GOT3 (cell line): ENCODE results near the gene NHLH1.

Experiments used
- DNase-seq: peaks from one replicate; lab custom pipeline; 2025; ENCODE audit warnings: mixed read lengths; lab: John Stamatoyannopoulos, UW

NHLH1 gene

GRCh38 chr1:160366731-160367515 lies at the start of gene NHLH1:
Gene NHLH1, plus strand, starts transcription at chr1:160367071. Its CDS starts 3,661 bp downstream, at chr1:160370732.
- no peak for DNase-seq

DNA sequence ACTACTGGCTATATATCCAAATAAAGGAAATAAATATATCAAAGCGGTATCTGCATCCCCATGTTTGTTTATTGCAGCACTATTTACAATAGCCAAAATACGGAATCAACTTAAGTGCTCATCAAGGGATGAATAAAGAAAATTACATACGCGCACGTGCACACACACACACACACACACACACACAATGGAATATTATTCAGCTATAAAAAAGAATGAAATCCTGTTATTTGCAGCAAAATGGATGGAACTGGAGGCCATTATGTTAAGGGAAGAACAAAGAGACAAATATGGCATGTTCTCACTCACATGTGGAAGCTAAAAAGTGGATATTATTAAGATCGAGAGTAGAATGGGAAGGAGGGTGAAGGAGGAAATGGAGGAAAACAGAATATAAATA lies 44.0 kb upstream of the NHLH1 start:
- no peak for DNase-seq

GRCh38 chr1:160325252-160325651 lies 41.6 kb upstream of the NHLH1 start:
- DNase-seq, result no peak

DNA sequence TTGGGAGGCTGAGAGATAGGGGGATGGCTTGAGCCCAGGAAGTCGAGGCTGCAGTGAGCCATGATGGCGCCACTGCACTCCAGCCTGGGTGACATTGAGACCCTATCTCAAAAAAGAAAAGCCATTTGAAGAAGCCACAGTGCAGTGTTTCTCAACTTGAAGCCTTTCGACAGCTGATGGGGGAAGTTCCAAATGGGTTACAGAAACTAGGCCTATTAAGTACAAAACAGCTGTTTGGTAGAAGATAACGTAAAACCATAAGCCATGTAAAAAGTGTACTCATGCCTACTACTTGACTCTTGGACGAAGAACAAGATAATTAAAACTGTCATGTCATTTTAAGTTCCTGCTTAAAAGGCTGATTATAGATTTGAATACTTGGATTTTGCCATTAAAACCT lies 40.5 kb upstream of the NHLH1 start:
- DNase-seq, result no peak

GRCh38 chr1:160328184-160328583 lies 38.7 kb upstream of the NHLH1 start:
- DNase-seq, result no peak

GRCh38 chr1:160330119-160330518 lies 36.8 kb upstream of the NHLH1 start:
- no peak for DNase-seq

GRCh38 chr1:160332516-160332915 lies 34.4 kb upstream of the NHLH1 start:
- DNase-seq, result no peak

- DNase-seq, result no peak
These were observed 28.3 kb upstream of the NHLH1 start for GRCh38 chr1:160338580-160338979.

DNA sequence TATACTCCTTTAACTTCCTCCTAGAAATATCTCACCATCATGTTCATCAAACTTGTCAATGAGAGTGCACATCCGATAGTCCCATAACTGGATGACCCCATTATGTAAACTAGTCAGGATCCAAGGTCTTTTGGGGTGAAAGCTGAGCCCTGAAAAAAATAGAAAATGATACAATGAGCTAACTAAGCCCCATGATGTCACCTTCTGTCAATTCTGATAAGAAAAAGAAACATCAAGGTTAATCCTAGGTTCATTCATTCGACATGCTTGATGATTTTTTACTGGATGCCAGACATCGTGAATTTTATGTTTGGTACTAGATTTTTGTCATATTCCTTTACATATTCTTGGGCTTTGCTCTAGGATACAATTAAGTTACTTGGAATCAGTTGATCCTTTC lies 26.7 kb upstream of the NHLH1 start:
- DNase-seq, result no peak

GRCh38 chr1:160340866-160341265 lies 26.0 kb upstream of the NHLH1 start:
- DNase-seq, result no peak

DNA sequence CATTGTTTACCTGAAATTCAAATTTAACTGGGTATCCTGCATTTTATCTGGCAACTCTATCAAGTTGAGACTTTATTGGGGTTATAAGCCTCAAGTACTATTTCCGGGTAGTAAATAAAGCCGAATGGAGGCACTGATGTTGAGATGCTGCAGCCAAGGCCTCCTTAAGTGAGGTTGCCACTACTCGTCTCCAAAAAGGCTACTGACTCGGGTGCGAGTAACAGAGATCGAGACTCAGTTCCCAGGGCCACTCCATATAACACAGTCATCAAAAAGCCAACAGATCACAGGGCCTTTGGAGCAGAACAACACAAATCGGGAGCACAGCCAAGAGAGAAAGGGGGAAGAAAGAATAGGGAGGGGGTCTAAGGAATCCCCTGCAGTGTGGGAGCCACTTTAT lies 24.3 kb upstream of the NHLH1 start:
- DNase-seq, result no peak

DNA sequence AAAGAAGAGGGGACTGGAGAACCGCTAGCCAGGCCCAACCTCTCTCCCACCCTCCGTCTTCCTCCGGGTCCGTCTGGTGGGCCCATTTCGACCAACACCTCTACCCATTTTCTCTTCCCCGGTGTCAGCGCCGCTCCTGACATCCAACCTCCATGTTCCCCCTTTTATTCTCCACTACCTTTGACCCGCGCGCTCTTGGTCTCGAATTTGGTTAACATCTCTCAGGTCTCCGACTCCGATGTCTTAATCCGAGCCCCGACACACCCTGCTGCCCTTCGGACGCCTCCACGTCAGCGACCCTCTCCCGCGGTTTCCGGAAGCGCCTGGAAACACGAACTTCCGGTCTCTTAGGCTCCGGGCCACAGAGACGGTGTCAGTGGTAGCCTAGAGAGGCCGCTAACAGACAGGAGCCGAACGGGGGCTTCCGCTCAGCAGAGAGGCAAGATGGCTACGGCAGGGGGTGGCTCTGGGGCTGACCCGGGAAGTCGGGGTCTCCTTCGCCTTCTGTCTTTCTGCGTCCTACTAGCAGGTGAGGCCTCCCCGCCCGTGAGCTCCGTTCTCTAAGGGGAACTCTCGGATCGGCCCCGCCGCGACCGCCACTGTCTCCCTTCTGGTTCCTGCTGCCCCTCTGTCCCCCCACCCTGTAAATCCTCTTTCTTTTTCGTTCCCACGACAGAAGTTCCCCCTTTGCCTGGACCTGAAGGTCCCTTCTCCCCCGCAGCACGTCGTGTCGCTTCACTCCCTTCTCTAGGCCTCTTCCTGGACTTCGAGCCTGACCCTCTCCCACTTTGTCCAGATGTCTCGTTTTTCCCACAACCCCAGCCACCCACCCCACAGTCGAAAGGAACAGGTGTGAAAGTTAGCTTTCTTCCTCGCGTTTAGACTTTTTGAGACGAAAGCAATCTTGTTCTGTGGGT lies 23.7 kb upstream of the NHLH1 start, which contains the start of the genes COPA and NCSTN:
Gene COPA, minus strand, starts transcription at position 298 of the 917 bp plus-strand sequence. Its CDS starts 80 bp downstream, at position 218.
Gene NCSTN, plus strand, starts transcription at position 431 of the 917 bp plus-strand sequence. Its CDS starts 14 bp downstream, at position 445.
- peak; percentile 64 for DNase-seq

GRCh38 chr1:160344241-160344640 lies 22.6 kb upstream of the NHLH1 start:
- DNase-seq, result no peak

- DNase-seq, result no peak
These were observed 21.9 kb upstream of the NHLH1 start for GRCh38 chr1:160344936-160345335.

GRCh38 chr1:160346463-160346862 lies 20.4 kb upstream of the NHLH1 start:
- DNase-seq, result no peak

DNA sequence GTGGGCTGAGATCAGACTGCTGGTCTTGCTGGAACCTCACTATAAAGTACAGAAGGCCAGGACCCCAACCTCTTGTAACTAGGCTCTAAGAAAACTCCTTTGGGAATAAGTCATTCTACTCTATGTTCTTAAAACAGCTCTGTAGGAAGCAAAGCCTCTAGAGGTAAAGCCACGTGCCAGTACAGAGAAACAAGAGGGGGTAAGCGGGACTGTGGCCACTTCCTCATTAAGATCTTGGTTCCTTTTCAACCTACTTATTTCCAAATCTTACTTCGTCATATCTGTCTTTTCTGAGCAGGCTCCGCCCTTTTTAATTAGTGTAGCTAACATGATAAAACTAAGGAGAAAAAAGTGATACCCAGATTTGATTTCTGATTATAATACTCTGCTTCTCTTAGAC lies 19.9 kb upstream of the NHLH1 start:
- no peak for DNase-seq

DNA sequence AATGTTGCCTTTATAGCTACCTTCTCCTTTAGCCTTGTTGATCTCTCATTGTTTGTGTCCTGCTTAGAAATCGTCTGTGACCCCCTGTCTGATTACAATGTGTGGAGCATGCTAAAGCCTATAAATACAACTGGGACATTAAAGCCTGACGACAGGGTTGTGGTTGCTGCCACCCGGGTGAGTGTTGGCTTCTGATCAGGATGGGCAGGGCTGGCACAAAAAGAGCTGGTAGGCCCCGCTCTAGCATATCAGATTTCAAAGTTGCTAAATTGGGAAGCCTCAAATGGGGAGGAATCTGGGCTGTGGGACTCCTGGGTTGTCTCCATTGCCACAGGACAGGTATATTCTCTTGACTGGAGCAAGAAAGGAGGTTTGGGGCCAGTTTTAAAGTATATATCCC lies 15.2 kb upstream of the NHLH1 start:
- no peak for DNase-seq

DNA sequence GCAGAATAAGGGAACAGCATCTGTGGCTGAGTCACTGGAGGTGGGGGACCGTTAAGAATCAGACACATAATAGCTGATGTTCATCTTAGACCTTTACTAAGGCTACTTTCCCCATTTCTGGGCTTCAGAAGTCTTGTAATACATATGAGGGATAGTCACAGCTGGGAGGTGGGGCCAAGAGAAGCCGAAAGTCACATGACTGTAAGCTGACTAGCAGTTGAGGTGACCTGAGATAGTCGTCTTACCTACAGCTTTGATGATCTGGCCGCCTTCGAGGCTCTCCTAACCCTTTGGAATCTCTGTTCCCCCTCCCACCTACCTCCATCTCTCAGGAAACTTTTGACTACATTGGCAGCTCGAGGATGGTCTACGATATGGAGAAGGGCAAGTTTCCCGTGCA lies 14.3 kb upstream of the NHLH1 start:
- no peak for DNase-seq

- DNase-seq, result no peak
These were observed 13.6 kb upstream of the NHLH1 start for GRCh38 chr1:160353223-160353622.

- no peak for DNase-seq
These were observed 12.4 kb upstream of the NHLH1 start for GRCh38 chr1:160354388-160354985.

GRCh38 chr1:160357286-160358002 lies 9.4 kb upstream of the NHLH1 start:
- DNase-seq, result no peak

- no peak for DNase-seq
These were observed 8.8 kb upstream of the NHLH1 start for GRCh38 chr1:160358073-160358472.
